H1 (cell line): ENCODE data around the gene ISL2. TPM values are rescaled to one million over a fixed set of nuclear protein-coding genes. Genes with fewer than 3 reads are reported as not detected.

ENCODE experiments used
- CTCF ChIA-PET: fragments of 300-600 bp; sonication (Branson Sonifier 250); formaldehyde crosslinking; loops from one replicate; lab custom pipeline; 2021; ENCODE audit not compliant: partially characterized antibody; lab: Charles Lee
- POLR2A ChIA-PET: fragments of 300-600 bp; sonication (Branson Sonifier 250); formaldehyde crosslinking; loops from one replicate; lab custom pipeline; 2021; ENCODE audit warnings: inconsistent platforms; ENCODE audit not compliant: partially characterized antibody; lab: Charles Lee
- DNase-seq, 2 experiments: peaks; one replicate each; pipeline versions ENCODE4 v3.0.0 to v3.0.0-alpha.2; 2010 to 2022; ENCODE audit warnings: low spot score in 2 of 2, low read depth in 1 of 2, mixed read lengths in 1 of 2
- FAIRE-seq: peaks from 2 replicates; lab custom pipeline; 2011; peaks lifted over from hg19 to GRCh38; lab: Jason Lieb, UNC
- H2AFZ ChIP-seq: 2 replicates; pipeline ENCODE4 v1.8.1; 2012; ENCODE audit warnings: low read length, inconsistent platforms
- H2AK5ac ChIP-seq: 2 replicates; pipeline ENCODE4 v1.6.1; 2013; ENCODE audit warnings: low read depth, low read length
- H2BK120ac ChIP-seq: replicated peaks from 2 replicates; pipeline ENCODE3; 2013; ENCODE audit warnings: low read depth, low read length, inconsistent platforms
- H2BK12ac ChIP-seq: 2 replicates; pipeline ENCODE4 v1.6.1; 2013; ENCODE audit warnings: low read depth, low read length
- H2BK15ac ChIP-seq: 2 replicates; pipeline ENCODE4 v1.6.1; 2013; ENCODE audit warnings: low read length
- H2BK20ac ChIP-seq: 2 replicates; pipeline ENCODE4 v1.6.1; 2013; ENCODE audit warnings: low read length
- H2BK5ac ChIP-seq: 2 replicates; pipeline ENCODE4 v1.6.1; 2013; ENCODE audit warnings: low read depth, low read length
- H3K14ac ChIP-seq: 2 replicates; pipeline ENCODE4 v1.6.1; 2013; ENCODE audit warnings: inconsistent platforms; ENCODE audit not compliant: insufficient read length
- H3K18ac ChIP-seq: 2 replicates; pipeline ENCODE4 v1.6.1; 2013; ENCODE audit warnings: low read length; ENCODE audit errors: extremely low read depth
- H3K23ac ChIP-seq: 2 replicates; pipeline ENCODE4 v1.6.1; 2013; ENCODE audit warnings: inconsistent platforms; ENCODE audit not compliant: insufficient read length
- H3K23me2 ChIP-seq: 2 replicates; pipeline ENCODE4 v1.6.1; 2013; ENCODE audit warnings: low read depth, low read length
- H3K27ac ChIP-seq: 2 replicates; pipeline ENCODE4 v1.6.1; 2011; ENCODE audit warnings: low read depth, low read length, inconsistent platforms
- H3K27me3 ChIP-seq, 4 experiments: replicated peaks in 1 of 4; 1 replicate in 1 of 4; 2 replicates in 3 of 4; pipeline versions ENCODE4 v1.6.1 to v1.8.1; 2011 to 2013; ENCODE audit warnings: low read length in 3 of 4, mild to moderate bottlenecking in 3 of 4, inconsistent platforms in 2 of 4, mixed read lengths in 2 of 4, moderate library complexity in 1 of 4; ENCODE audit not compliant: control insufficient read depth in 3 of 4, insufficient read depth in 3 of 4; ENCODE audit errors: extremely low read depth in 1 of 4
- H3K36me3 ChIP-seq, 4 experiments: 2 replicates each; pipeline versions ENCODE4 v1.6.1 to v1.8.1; 2011 to 2013; ENCODE audit warnings: mild to moderate bottlenecking in 4 of 4, low read length in 3 of 4, moderate library complexity in 2 of 4, control low read depth in 1 of 4, inconsistent platforms in 1 of 4; ENCODE audit not compliant: insufficient read depth in 4 of 4, control insufficient read depth in 2 of 4
- H3K4ac ChIP-seq: replicated peaks from 2 replicates; pipeline ENCODE3; 2013; ENCODE audit warnings: low read length, low read depth, mixed read lengths, inconsistent platforms; ENCODE audit not compliant: insufficient read length
- H3K4me1 ChIP-seq, 4 experiments: replicated peaks in 1 of 4; 1 replicate in 1 of 4; 2 replicates in 3 of 4; pipeline versions ENCODE4 v1.6.1 to v1.8.1; 2011 to 2013; ENCODE audit warnings: low read length in 3 of 4, inconsistent platforms in 2 of 4, mixed read lengths in 1 of 4; ENCODE audit not compliant: insufficient read depth in 4 of 4, control insufficient read depth in 3 of 4
- H3K4me2 ChIP-seq, 2 experiments: 2 replicates each; pipeline versions ENCODE4 v1.6.1 to v1.8.1; 2011 to 2013; ENCODE audit warnings: low read depth in 2 of 2, low read length in 2 of 2, control low read depth in 1 of 2, inconsistent platforms in 1 of 2, mild to moderate bottlenecking in 1 of 2; ENCODE audit not compliant: insufficient read depth in 1 of 2
- H3K4me3 ChIP-seq, 4 experiments: fragments of 200-600, 300-600 bp in 1 of 4; sonication (generic), shearing (Covaris generic), sonication (Bioruptor Twin) in 1 of 4; 2 replicates each; pipeline versions ENCODE4 v1.5.1 to v1.8.1; 2011 to 2016; ENCODE audit warnings: low read length in 4 of 4, low read depth in 3 of 4, control low read depth in 2 of 4, inconsistent platforms in 2 of 4, mild to moderate bottlenecking in 2 of 4, mixed read lengths in 1 of 4, moderate library complexity in 1 of 4; ENCODE audit not compliant: insufficient read depth in 2 of 4; ENCODE audit errors: extremely low read depth in 1 of 4
- H3K56ac ChIP-seq: replicated peaks from 2 replicates; pipeline ENCODE3; 2013; ENCODE audit warnings: low read depth, mild to moderate bottlenecking, mixed read lengths, low read length, inconsistent platforms; ENCODE audit not compliant: insufficient read length
- H3K79me1 ChIP-seq: 2 replicates; pipeline ENCODE4 v1.6.1; 2013; ENCODE audit warnings: low read depth, low read length, control low read depth
- H3K79me2 ChIP-seq, 2 experiments: 2 replicates each; pipeline versions ENCODE4 v1.6.1 to v1.8.1; 2012 to 2013; ENCODE audit warnings: low read length in 2 of 2, mild to moderate bottlenecking in 2 of 2, inconsistent platforms in 1 of 2; ENCODE audit not compliant: insufficient read depth in 2 of 2, control insufficient read depth in 1 of 2
- H3K9ac ChIP-seq, 4 experiments: replicated peaks in 1 of 4; 1 replicate in 1 of 4; 2 replicates in 3 of 4; pipeline versions ENCODE4 v1.6.1 to v1.8.1; 2011 to 2013; ENCODE audit warnings: low read depth in 3 of 4, low read length in 3 of 4, control low read depth in 2 of 4, mild to moderate bottlenecking in 2 of 4, moderate library complexity in 2 of 4, inconsistent platforms in 1 of 4; ENCODE audit errors: extremely low read depth in 1 of 4
- H3K9me3 ChIP-seq, 2 experiments: 2 replicates each; pipeline versions ENCODE4 v1.6.1 to v1.8.1; 2012 to 2013; ENCODE audit warnings: mild to moderate bottlenecking in 2 of 2, moderate library complexity in 2 of 2, control low read depth in 1 of 2, inconsistent platforms in 1 of 2, low read depth in 1 of 2, low read length in 1 of 2, mixed read lengths in 1 of 2; ENCODE audit not compliant: insufficient read depth in 2 of 2
- H4K20me1 ChIP-seq, 2 experiments: replicated peaks in 1 of 2; 2 replicates each; pipeline versions ENCODE3 to v1.8.1; 2011 to 2013; ENCODE audit warnings: inconsistent platforms in 2 of 2, low read length in 2 of 2, mild to moderate bottlenecking in 1 of 2; ENCODE audit not compliant: insufficient read depth in 2 of 2, control insufficient read depth in 1 of 2
- H4K5ac ChIP-seq: 2 replicates; pipeline ENCODE4 v1.6.1; 2013; ENCODE audit warnings: low read length, low read depth, mixed read lengths, inconsistent platforms; ENCODE audit not compliant: insufficient read length
- H4K8ac ChIP-seq: 2 replicates; pipeline ENCODE4 v1.8.0; 2013; ENCODE audit warnings: mild to moderate bottlenecking, moderate library complexity, low read length, inconsistent platforms; ENCODE audit not compliant: insufficient read depth; ENCODE audit errors: extremely low read depth
- H4K91ac ChIP-seq: replicated peaks from 2 replicates; pipeline ENCODE3; 2013; ENCODE audit warnings: low read length, mixed read lengths, inconsistent platforms; ENCODE audit not compliant: insufficient read length
- BACH1 ChIP-seq: IDR thresholded peaks from 2 replicates; pipeline ENCODE4 v1.6.1; 2012; ENCODE audit warnings: low read length, improper control_type of control experiment
- POU5F1 ChIP-seq: IDR thresholded peaks from 2 replicates; pipeline ENCODE4 v1.6.1; 2011; ENCODE audit warnings: low read depth, mild to moderate bottlenecking, low read length, moderate library complexity
- TAF7 ChIP-seq: optimal IDR thresholded peaks from 2 replicates; pipeline ENCODE3; 2011; ENCODE audit warnings: low read depth, mild to moderate bottlenecking, inconsistent platforms, low read length, moderate library complexity, borderline replicate concordance
- WGBS, 2 experiments: shearing (Covaris generic) in 1 of 2; methylation state at CpG; one replicate each; pipeline versions ENCODE4 v1.1.6 to v1.1.7; 2013 to 2015; ENCODE audit warnings: low lambda C conversion rate in 2 of 2, mixed read lengths in 2 of 2, inconsistent platforms in 1 of 2, low coverage in 1 of 2, missing lambda C conversion rate in 1 of 2; ENCODE audit not compliant: insufficient replicate concordance in 2 of 2, insufficient coverage in 1 of 2, insufficient read length in 1 of 2; ENCODE audit errors: extremely low coverage in 1 of 2, missing lambda C conversion rate in 1 of 2; 5-methylcytosine and 5-hydroxymethylcytosine counted together
- polyA plus RNA-seq, 7 experiments: library from polyadenylated mRNA; depleted of rRNA in 3 of 7; stranded (reverse) in 5 of 7; unstranded in 2 of 7; fragments of >200 nt in 5 of 7; fragments of 200-250 nt in 2 of 7; gene quantifications; 1 replicate in 5 of 7; 2 replicates in 1 of 7; 4 replicates in 1 of 7; pipeline versions ENCODE4 v1.2.1 to v1.2.3, GENCODE V29; 2011 to 2013; ENCODE audit warnings: missing spikeins in 2 of 7, mixed read lengths in 2 of 7
- total RNA-seq: library from RNA; stranded (reverse); fragmentation: NEBNext Ultra II Directional; extraction: Animal tissue kit (Norgen Biotek cat#: 25700); gene quantifications from 2 replicates; pipeline ENCODE4 v1.2.1, GENCODE V29; 2021

Gene ISL2
- total and polyA plus RNA-seq, 2 of the 8 experiments (the other 6 are each of a cell fraction or from before 2014, with no cell fraction given): 0.32 to 0.99 TPM

GRCh38 chr15:76296849-76297248 lies 39.7 kb upstream of the ISL2 start:
- ChIA-PET CTCF (interaction anchor here (0.8 kb wide), 1 partner anchor 12 kb away, joined by 3 read pairs; no protein-coding TSS in a partner anchor), POLR2A (no interaction called here)
- Histone ChIP-seq H3K56ac (no peak overlapping the region), H2BK5ac (no peak overlapping the region), H3K36me3 (no peaks in the 10 kb centered on the region; a peak in 1 of 8 replicates), H4K8ac (no peak overlapping the region), H2AFZ (no peak overlapping the region), H3K18ac (no peak overlapping the region), H2AK5ac (no peak overlapping the region), H3K23ac (no peak overlapping the region), H2BK20ac (no peak overlapping the region), H2BK15ac (no peak overlapping the region), H3K14ac (no peak overlapping the region), H3K79me1 (no peaks in the 10 kb centered on the region; the same call in none of the 2 replicates), H3K27ac (no peak overlapping the region), H3K23me2 (0 out of 2 replicates have a peak, but pooled peaks cover 3% of the 10 kb centered on the region), H4K5ac (no peak overlapping the region), H3K4ac (no peak overlapping the region), H3K4me1 (no peaks in the 10 kb centered on the region), H4K20me1 (peaks cover 2 to 4% of the 10 kb centered on the region in 2 experiments), H3K9me3 (no peaks in the 10 kb centered on the region), H2BK12ac (no peak overlapping the region), H3K4me2 (no peak overlapping the region), H3K79me2 (peaks cover 0 to 29% of the 10 kb centered on the region in 2 experiments; a peak in 2 of 4 replicates), H2BK120ac (no peak overlapping the region), H4K91ac (no peak overlapping the region), H3K27me3 (no peaks in the 10 kb centered on the region), H3K9ac (no peak overlapping the region), H3K4me3 (no peak overlapping the region)
- DNase-seq (no peak), FAIRE-seq (no peak)
- 83% methylated on average over 1 of the region's 1 CpG; no CpG with 5 or more reads in 1 of the 2 experiments for WGBS, 2 experiments
- TF ChIP-seq POU5F1 (no peak), TAF7 (no peak), BACH1 (no peak)
